ENCODE measurements around the gene ZAP70. TPM values are rescaled to one million over a fixed set of nuclear protein-coding genes. Genes with fewer than 3 reads are reported as not detected.

ZAP70 gene
- total RNA-seq, 5 donors from 2014 or later (not counting 1 experiment from before 2014, with no cell fraction given) = 449 to 534 (median 468) TPM

DNA sequence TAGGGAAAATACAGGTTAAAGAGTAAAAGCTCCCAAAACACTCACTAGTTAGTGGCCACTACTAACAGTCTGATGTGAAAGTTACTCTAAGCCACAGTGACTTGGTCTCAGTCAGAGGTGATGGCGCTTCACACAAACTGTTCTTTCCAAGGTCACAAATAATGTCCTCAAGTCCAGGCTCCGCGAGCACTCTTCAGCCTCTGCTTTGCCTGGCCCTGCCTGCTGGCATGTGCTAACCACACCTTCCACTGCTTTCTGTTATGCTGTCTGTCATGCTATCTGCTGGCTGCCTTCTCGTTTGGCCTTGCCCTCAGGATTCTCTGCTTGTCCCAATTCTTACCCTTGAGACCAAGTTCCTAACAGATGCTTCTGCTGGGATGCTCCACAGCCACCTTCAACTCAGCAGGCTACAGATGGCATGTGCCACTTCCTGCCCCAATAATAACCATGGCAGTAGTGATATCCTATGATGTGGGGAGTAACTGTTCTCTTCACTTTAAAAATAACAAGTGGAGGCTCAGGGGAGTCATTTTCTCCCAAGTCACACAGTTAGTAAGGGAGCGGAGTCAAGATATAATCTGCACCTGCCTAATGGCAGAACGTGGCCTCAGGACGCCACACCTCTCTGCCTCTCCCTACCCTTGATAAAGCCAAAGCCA lies 75.7 kb downstream of the ZAP70 start:
- CTCF ChIA-PET = no interaction called here
- Histone ChIP-seq H3K36me3 (ENCODE audit: control insufficient read depth in 2 of 2, extremely low read depth in 1 of 2, insufficient read depth in 1 of 2, low read length in 1 of 2) (peaks cover 0 to 45% of the 10 kb centered on the region in 2 donors), H3K27me3 (replicated peaks in 1 of 2; ENCODE audit: control insufficient read depth in 2 of 2, extremely low read depth in 1 of 2, insufficient read depth in 2 of 2, low read length in 1 of 2) (no peaks in the 10 kb centered on the region), H3K27ac (ENCODE audit: low read length) (no peak overlapping the region), H3K4me1 (ENCODE audit: control insufficient read depth in 1 of 2, extremely low read depth in 1 of 2, insufficient read depth in 2 of 2, low read length in 2 of 2) (no peaks in the 10 kb centered on the region), H3K4me3 (ENCODE audit: control insufficient read depth in 1 of 2, extremely low read depth in 1 of 2, low read length in 1 of 2) (no peak overlapping the region), H3K9me3 (no peaks in the 10 kb centered on the region)
- DNase-seq = no peak
- Mint-ChIP-seq H3K4me1 (peaks cover 0 to 6% (median 1%) of the 10 kb centered on the region in 3 donors), H3K9me3 (no peaks in the 10 kb centered on the region), H3K36me3 (peaks cover 53% of the 10 kb centered on the region), H3K27ac (no peak overlapping the region), H3K27me3 (no peaks in the 10 kb centered on the region), H3K4me3 (no peak overlapping the region)
- WGBS (ENCODE audit: insufficient coverage) = 95% methylated on average over 4 of the region's 7 CpGs
- POLR2A ChIA-PET = no interaction called here
- no peak for ATAC-seq (replicated peaks in 1 of 4)

Other genes starting within 250 kb of the ZAP70 start
- 10 to 100 TPM; 52.0 to 88.2 (median 64.4) TPM for gene ANKRD36B, start 123.7 kb upstream of the ZAP70 start, total RNA-seq
- 100 to 1,000 TPM; 108 to 142 (median 119) TPM for gene COX5B, start 67.5 kb upstream of the ZAP70 start, total RNA-seq
- 100 to 1,000 TPM in 3 of 5 donors, 10 to 100 TPM in 2; 86.3 to 124 (median 101) TPM for gene ACTR1B, start 49.5 kb upstream of the ZAP70 start, total RNA-seq
- gene C2orf92, start 43.9 kb upstream of the ZAP70 start, total RNA-seq = 10 to 100 TPM; 15.3 to 24.1 (median 16.6) TPM

Data from T-cell (primary cell).